Activated CD4-positive, CD25-positive, alpha-beta regulatory T cell treated with anti-CD3 and anti-CD28 coated beads, Interleukin-2, amount 50 U/mL, for 16 hours (primary cell): ENCODE results near the gene TSACC.
"Not testable (repeated sequence)": the region's sequence is repeated elsewhere in the genome, so short reads cannot be mapped to it uniquely, and the experiment has no call there.

Source experiments
- DNase-seq: peaks from one replicate; pipeline ENCODE4 v3.0.0-alpha.2; 2020; ENCODE audit warnings: low read depth, low spot score

TSACC gene

DNA sequence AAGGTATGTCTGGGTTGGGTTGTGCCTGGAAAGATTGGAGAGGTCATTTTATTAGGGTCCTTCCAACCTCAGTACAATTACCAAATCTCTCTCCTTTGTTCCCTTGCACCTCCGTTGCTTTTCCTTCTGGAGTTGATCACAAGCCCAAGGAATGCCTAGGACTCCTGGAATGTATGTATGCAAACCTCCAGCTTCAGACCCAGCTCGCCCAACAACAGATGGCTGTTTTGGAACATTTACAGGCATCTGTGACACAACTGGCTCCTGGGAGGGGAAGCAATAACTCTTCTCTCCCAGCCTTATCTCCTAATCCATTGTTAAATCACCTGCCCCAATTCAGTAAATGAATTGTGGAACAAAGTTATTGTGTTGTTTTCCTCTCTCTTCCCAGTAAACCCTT, 8.3 kb downstream of the TSACC start:
- DNase-seq: no peak

DNA sequence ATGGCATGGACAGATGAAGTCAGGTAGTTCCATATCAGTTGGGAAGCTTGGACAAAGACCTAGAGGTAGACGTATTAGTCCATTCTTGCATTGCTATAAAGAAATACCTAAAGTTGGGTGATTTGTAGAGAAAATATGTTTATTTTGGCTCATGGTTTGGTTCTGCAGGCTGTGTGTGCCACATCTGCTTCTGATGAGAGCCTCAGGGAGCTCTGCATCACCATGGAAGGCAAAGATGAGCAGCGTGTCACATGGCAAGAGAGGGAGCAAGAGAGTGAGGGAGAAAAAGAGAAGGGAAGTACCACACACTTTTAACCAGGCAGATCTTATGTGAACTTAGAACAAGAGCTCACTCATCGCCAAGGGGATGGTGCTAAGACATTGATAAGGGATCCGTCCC, 9.0 kb downstream of the TSACC start:
- DNase-seq: no peak

DNA sequence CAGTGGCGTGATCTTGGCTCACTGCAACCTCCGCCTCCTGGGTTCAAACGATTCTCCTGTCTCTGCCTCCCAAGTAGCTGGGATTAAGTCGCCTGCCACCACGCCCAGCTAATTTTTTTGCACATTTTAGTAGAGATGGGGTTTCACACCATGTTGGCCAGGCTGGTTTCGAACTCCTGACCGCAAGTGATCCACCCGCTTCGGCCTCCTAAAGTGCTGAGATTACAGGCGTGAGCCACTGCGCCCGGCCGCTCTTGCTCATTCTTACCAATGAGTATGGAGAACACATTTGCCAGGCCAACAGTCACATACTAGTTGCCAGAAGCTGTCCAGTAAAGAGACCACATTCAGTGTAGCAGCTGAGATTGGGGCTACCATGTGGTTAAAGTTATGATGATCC, 14.2 kb downstream of the TSACC start:
- DNase-seq: not testable (repeated sequence)

- no peak for DNase-seq
These were observed 18.0 kb downstream of the TSACC start for GRCh38 chr1:156356262-156356874.

DNA sequence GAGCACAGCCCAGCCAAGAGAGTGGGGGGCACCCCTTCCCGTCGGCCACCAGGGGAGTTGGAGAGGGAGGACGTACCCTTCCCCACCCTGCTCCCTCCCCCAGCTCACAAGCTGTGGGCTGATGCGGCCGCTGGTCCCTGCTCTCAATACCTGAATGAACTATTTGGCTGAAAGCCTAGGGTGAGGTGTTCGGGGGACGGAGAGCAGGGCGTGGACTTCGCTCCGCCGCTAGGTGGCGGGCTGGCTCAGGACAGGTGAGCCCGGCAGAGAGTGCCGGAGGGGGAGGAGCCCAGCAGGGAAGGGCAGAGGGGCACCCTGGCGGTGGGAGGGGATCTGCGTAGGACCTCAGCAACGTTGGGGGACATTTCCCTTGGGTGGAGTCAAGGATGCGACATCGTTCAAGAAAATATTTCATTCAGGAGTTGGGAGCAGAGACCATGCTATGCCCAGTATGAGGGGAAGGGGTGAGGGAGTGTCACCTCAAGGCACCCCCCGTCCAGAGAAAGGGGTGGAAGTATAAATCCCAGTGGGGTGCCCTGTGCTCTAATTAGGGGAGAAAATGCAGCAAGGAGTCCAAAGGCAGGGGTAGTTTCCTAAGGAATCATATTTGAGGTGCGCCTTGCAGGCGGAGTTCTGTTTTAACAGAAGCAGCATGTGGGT, 18.7 kb downstream of the TSACC start:
- DNase-seq: peak; percentile 31

GRCh38 chr1:156357977-156358376, 19.7 kb downstream of the TSACC start:
- no peak for DNase-seq

DNA sequence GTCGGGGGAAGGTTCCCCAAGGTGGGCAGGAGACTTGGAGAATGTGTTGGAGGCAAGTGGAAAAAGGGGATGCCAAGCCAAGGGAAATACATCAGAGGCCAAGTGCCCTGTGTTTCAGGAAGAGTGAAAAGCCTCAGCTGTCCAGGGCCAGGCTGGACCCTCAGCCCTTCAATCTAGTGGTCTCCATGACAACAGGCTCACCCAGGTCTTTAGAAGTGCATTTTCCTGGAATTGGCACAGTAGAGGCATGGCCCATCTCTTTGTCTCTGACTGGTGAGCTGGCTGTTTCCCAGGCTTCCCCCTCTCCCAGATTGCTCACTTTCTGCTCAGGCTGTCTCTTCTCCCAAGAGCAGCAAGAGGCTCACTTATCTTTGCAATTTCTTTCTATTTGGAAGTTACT, 20.3 kb downstream of the TSACC start:
- no peak for DNase-seq

DNA sequence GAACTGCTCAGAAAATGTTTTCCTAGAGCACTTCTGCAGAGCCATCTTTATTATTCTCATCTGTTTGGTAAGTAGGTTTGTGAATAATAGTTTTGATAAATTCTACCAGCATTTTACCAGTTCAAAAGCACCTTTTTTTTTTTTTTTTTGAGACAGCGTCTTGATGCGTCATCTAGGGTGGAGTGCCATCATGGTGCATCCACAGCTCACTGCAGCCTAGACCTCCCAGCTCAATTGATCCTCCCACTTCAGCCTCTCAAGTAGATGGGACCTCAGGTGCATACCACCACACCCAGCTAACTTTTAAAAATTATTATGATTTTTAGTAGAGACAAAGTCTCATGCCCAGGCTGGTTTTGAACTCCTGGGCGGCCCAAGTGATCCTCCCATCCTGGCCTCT, 20.9 kb downstream of the TSACC start:
- no peak for DNase-seq

DNA sequence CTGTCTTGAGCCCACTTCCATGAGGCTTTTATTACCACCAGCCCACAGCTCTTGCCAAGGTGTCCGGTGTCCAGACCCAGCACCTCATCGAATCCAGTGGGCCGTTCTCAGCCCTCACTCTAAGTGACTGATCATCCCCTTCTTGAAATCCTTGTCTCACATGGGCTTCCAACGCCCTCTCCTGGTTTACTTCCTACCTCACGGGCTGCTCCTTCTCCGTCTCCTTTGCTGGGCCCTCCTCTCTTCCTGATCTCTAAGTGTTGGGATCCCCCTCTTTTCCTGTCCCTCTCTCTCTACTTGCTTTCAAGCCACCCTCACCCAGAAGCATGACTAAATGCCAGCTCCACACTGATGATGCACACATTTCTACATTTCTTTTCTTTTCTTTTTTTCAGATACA, 21.6 kb downstream of the TSACC start:
- no peak for DNase-seq

DNA sequence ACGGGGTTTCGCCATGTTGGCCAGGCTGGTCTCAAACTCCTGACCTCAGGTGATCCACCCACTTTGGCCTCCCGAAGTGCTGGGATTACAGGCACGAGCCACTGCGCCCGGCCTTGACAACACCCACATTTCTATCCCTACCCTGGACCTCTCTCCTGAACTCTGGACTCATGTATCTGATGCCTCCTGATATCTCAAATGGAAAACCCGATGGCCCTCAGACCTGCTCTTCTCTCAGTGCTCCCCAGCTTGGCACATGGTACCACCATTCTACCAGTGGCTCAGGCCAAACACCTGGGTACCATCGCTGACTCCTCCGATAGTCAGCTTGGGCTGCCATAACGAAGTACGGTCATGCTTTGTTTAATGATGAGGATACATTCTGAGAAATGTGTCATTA, 22.2 kb downstream of the TSACC start:
- no peak for DNase-seq

DNA sequence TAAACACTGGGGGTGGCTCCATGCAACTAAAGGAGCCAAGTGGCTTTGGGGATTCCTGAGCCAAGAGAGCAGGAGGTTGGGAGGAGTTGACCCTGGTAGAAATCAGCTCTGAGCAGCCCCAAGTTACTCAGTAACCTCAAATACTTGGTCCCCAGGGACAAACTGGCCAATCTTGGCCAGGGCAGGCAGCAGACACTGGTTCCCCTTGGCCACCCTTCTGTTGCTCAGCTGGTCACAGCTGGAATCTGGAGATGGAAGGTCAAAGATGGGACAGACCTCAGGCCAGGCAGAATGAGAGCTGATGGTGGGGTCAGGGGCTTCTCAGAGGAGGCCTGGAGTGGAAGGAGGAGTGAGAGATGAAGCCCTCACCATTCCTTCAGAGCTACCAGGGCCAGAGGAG, 27.4 kb downstream of the TSACC start:
- DNase-seq: no peak

DNA sequence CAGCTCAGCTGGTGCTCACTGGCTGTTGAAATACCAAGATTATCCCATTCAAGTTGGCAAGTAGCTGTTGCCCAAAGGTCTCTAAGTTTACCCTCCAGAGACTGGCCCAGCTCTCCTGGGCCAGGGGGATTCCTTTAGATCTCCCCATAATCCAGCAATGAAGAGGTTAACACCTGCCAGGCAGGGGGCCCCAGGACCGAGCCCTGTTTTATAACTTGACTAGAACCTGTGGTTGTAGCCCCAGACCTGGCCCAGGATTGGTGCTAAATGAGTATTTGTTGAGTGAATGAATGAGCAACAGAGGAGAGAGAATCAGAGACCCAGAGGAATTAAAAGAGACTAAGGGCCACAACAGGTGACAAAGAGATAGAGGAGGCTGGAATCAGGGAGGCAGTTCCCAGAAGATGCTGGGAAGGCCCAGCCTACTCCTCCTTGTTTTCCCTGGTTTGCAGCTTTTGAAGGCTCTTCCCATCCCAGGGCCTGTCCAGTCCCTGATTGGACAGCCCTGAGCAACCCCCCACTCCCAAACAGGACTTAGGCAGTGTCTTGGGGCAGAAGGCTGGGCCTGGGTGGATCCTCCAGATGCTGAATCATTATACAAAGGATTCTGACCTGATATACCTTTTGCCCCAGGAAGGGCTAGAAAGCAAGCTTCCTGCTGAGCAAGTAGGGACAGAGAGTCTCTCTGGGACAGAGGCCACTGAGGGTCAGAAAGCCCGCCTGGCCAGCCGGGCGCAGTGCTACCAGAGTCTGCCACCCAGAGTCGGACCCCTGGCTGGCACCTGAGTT, 28.2 kb downstream of the TSACC start:
- no peak for DNase-seq

GRCh38 chr1:156367383-156368156, 29.2 kb downstream of the TSACC start:
- no peak for DNase-seq

DNA sequence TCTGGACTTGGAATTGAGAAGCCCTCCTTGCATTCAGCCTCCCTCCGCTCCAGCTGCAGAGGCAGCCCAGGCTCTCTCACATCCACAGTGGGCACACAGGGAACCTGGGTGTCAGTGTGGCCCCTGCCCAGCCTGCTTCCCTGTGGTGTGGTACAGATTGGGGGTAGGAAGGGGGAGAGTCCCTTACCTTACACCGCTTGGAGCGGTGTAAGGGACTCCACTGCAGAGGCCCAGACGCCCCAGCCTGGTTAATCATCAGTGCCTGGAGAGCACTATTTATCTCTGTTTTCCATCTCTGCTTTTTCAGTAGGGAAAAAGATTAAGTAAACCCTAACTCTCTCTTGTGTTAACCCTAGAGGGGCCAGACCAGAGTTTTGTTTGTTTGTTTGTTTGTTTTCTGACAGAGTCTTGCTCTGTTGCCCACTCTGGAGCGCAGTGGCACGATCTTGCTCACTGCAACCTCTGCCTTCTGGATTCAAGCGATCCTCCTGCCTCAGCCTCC, 29.9 kb downstream of the TSACC start:
- no peak for DNase-seq

DNA sequence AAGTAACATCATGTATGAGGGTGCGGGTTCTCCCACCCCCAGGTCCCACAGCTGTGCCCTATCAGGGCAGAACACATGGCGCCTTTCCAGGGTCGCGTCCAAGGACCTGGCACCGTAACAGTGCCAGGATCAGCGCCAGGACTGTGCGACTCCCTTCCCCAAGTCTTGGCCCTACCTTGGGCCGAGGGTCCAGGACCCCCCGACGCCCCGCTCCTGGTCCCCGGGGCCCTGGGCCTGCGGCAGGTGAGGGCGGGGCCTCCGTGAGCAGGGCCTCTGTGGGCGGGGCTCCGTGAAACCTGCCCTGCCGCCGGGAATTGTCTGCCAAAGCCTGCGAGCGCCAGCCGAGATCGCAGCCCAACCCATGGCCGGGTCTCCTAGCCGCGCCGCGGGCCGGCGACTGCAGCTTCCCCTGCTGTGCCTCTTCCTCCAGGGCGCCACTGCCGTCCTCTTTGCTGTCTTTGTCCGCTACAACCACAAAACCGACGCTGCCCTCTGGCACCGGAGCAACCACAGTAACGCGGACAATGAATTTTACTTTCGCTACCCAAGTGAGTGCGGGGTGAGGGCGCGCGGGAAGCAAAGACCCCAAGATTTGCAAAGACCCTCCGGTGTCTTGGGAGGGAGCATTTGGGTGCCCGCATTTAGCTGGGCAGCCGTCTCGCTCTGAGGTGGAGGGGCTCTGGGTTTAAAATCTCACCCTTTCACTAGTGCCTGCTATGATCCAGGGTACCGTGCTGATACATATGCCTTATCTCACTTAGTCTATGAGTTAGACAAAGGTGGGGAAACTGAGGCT, 30.8 kb downstream of the TSACC start, which contains the start of gene RHBG:
TSS of gene RHBG (plus strand) at position 323 of the 796 bp plus-strand sequence. CDS start at position 362, 39 bp downstream.
- no peak for DNase-seq

- DNase-seq: not testable (repeated sequence)
These were observed 31.5 kb downstream of the TSACC start for GRCh38 chr1:156369685-156370286.

- DNase-seq: no peak
These were observed 33.4 kb downstream of the TSACC start for GRCh38 chr1:156371553-156372264.

- no peak for DNase-seq
These were observed 33.9 kb downstream of the TSACC start for GRCh38 chr1:156372265-156372586.

GRCh38 chr1:156372876-156373275, 34.5 kb downstream of the TSACC start:
- no peak for DNase-seq

- DNase-seq: no peak
These were observed 35.2 kb downstream of the TSACC start for GRCh38 chr1:156373546-156373945.
